Panc1 (cell line): Measurements from ENCODE around the gene MYOT. TPM values are rescaled to one million over a fixed set of nuclear protein-coding genes. Genes with fewer than 3 reads are reported as not detected.

Source experiments
- ATAC-seq: fragments of 200-7000 bp; cut with Tn5 transposase; 2 replicates; pipeline ENCODE4 v1.9.1; 2020; ENCODE audit warnings: mild to moderate bottlenecking, moderate library complexity
- BruUV-seq: library from RNA; stranded (reverse); fragments of 400-500 nt; replicated peaks from 2 replicates; lab custom pipeline; 2021; lab: Mats Ljungman, UMichigan
- CTCF ChIA-PET: fragments of 300-600 bp; sonication (Branson Sonifier 250); formaldehyde crosslinking; loops from one replicate; lab custom pipeline; 2022; ENCODE audit warnings: antibody characterized with exemption; lab: Charles Lee
- POLR2A ChIA-PET: fragments of 300-600 bp; sonication (Branson Sonifier 250); formaldehyde crosslinking; loops from one replicate; lab custom pipeline; 2022; ENCODE audit warnings: antibody characterized with exemption; lab: Charles Lee
- DNase-seq: peaks from one replicate; pipeline ENCODE4 v3.0.0-alpha.2; 2010; ENCODE audit warnings: low read depth, low spot score
- H3K27ac ChIP-seq: 2 replicates; pipeline ENCODE4 v1.5.1; 2011; ENCODE audit warnings: mild to moderate bottlenecking, low read length, inconsistent platforms
- H3K27me3 ChIP-seq: fragments of 200-500 bp; sonication (Bioruptor generic); 2 replicates; pipeline ENCODE4 v1.6.0; 2014; ENCODE audit warnings: low read length, inconsistent platforms; ENCODE audit not compliant: control insufficient read depth, insufficient read depth
- H3K36me3 ChIP-seq: fragments of 200-500 bp; sonication (Bioruptor generic); 2 replicates; pipeline ENCODE4 v1.5.1; 2014; ENCODE audit warnings: inconsistent platforms, mild to moderate bottlenecking, low read length, moderate library complexity; ENCODE audit not compliant: control insufficient read depth, insufficient read depth
- H3K4me1 ChIP-seq: 2 replicates; pipeline ENCODE4 v1.5.1; 2011; ENCODE audit warnings: inconsistent platforms, mild to moderate bottlenecking, low read length, moderate library complexity; ENCODE audit not compliant: control insufficient read depth, insufficient read depth
- H3K4me3 ChIP-seq, 2 experiments: 2 replicates each; pipeline ENCODE4 v1.5.1; 2011 to 2012; ENCODE audit warnings: low read depth in 2 of 2, low read length in 2 of 2, mild to moderate bottlenecking in 2 of 2, inconsistent platforms in 1 of 2, moderate library complexity in 1 of 2
- H3K9me3 ChIP-seq: fragments of 200-500 bp; sonication (Bioruptor generic); 2 replicates; pipeline ENCODE4 v1.5.1; 2014; ENCODE audit warnings: low read depth, mild to moderate bottlenecking, inconsistent platforms, low read length, moderate library complexity; ENCODE audit not compliant: control insufficient read depth, insufficient read depth
- POLR2AphosphoS5 ChIP-seq: IDR thresholded peaks from 2 replicates; pipeline ENCODE4 v1.6.1; 2012; ENCODE audit warnings: mild to moderate bottlenecking, low read depth, low read length, moderate library complexity
- SIN3A ChIP-seq: IDR thresholded peaks from 2 replicates; pipeline ENCODE4 v1.6.1; 2012; ENCODE audit warnings: low read depth, mild to moderate bottlenecking, low read length, moderate library complexity, borderline replicate concordance; ENCODE audit not compliant: insufficient read depth
- TCF7L2 ChIP-seq: IDR thresholded peaks from 2 replicates; pipeline ENCODE4 v1.6.1; 2011; ENCODE audit warnings: mild to moderate bottlenecking, low read depth, low read length, inconsistent platforms
- in situ Hi-C: cut with HindIII; loops from 2 replicates; pipeline ENCODE4 v1.10.0; 2016; ENCODE audit warnings: low sequenced_read_pairs, low pct_unique_long_range_greater_than_20kb
- intact Hi-C: fragments of 100-400 bp; cut with micrococcal nuclease; formaldehyde crosslinking; loops from one replicate; pipeline ENCODE4 v1.10.0; 2022; ENCODE audit not compliant: unreplicated experiment
- total RNA-seq: library from RNA; stranded (reverse); gene quantifications from one replicate; pipeline ENCODE4 v1.2.1, GENCODE V29; 2021; ENCODE audit not compliant: unreplicated experiment
- TF ChIP-seq, protein P1 (sequence below): fragments of 450-650 bp; IDR thresholded peaks from 2 replicates; pipeline ENCODE4 v1.5.1; 2017; ENCODE audit warnings: mild to moderate bottlenecking
- TF ChIP-seq, protein P2 (sequence below), 2 experiments: IDR thresholded peaks; 2 replicates each; pipeline ENCODE4 v1.6.1; 2011 to 2012; ENCODE audit warnings: low read depth in 2 of 2, control low read depth in 1 of 2, low read length in 1 of 2, mild to moderate bottlenecking in 1 of 2, moderate library complexity in 1 of 2; ENCODE audit not compliant: insufficient read depth in 1 of 2

The MYOT gene
- total RNA-seq, 1 experiment from 2014 or later = not detected

DNA sequence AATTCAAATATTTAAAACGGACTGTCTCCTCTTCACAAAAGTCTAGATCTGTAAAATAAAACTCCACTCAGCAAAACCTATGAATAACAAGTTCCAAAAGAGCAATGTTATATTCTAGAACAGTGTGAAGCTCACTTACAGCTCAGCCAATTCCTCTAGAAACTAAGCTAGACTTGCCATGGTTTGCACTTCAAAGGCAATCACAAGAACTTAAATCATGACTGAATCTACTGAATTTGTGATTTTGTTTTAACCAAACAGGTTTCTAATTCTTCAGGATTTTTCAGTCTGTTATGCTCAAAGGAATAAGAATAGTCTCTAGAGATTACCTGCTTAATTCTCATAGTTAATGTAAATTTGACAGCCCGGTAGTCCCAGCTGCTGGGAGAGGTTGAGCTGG, 20.2 kb downstream of the MYOT start:
- H3K27ac ChIP-seq = peak overlapping the region; percentile 97
- no peaks in the 10 kb centered on the region for H3K9me3 ChIP-seq
- in situ Hi-C loops (no loop called here), intact Hi-C loops (no loop called here)
- peaks cover 12% of the 10 kb centered on the region; the same call in 1 of the 2 replicates for H3K4me1 ChIP-seq
- H3K4me3 ChIP-seq = peak overlapping the region in 1 of 2 experiments; percentile 96; a peak in 2 of 4 replicates
- no TSS peak for BruUV-seq
- no peak for TF ChIP-seq POLR2AphosphoS5
- TF ChIP-seq SIN3A = no peak
- TF ChIP-seq, protein P1, sequence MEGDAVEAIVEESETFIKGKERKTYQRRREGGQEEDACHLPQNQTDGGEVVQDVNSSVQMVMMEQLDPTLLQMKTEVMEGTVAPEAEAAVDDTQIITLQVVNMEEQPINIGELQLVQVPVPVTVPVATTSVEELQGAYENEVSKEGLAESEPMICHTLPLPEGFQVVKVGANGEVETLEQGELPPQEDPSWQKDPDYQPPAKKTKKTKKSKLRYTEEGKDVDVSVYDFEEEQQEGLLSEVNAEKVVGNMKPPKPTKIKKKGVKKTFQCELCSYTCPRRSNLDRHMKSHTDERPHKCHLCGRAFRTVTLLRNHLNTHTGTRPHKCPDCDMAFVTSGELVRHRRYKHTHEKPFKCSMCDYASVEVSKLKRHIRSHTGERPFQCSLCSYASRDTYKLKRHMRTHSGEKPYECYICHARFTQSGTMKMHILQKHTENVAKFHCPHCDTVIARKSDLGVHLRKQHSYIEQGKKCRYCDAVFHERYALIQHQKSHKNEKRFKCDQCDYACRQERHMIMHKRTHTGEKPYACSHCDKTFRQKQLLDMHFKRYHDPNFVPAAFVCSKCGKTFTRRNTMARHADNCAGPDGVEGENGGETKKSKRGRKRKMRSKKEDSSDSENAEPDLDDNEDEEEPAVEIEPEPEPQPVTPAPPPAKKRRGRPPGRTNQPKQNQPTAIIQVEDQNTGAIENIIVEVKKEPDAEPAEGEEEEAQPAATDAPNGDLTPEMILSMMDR = no peak
- no peak for TF ChIP-seq TCF7L2
- TF ChIP-seq, protein P2, sequence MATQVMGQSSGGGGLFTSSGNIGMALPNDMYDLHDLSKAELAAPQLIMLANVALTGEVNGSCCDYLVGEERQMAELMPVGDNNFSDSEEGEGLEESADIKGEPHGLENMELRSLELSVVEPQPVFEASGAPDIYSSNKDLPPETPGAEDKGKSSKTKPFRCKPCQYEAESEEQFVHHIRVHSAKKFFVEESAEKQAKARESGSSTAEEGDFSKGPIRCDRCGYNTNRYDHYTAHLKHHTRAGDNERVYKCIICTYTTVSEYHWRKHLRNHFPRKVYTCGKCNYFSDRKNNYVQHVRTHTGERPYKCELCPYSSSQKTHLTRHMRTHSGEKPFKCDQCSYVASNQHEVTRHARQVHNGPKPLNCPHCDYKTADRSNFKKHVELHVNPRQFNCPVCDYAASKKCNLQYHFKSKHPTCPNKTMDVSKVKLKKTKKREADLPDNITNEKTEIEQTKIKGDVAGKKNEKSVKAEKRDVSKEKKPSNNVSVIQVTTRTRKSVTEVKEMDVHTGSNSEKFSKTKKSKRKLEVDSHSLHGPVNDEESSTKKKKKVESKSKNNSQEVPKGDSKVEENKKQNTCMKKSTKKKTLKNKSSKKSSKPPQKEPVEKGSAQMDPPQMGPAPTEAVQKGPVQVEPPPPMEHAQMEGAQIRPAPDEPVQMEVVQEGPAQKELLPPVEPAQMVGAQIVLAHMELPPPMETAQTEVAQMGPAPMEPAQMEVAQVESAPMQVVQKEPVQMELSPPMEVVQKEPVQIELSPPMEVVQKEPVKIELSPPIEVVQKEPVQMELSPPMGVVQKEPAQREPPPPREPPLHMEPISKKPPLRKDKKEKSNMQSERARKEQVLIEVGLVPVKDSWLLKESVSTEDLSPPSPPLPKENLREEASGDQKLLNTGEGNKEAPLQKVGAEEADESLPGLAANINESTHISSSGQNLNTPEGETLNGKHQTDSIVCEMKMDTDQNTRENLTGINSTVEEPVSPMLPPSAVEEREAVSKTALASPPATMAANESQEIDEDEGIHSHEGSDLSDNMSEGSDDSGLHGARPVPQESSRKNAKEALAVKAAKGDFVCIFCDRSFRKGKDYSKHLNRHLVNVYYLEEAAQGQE (IDR thresholded peaks at IDR 0.05; ENCODE audit: insufficient read depth in 1 of 2, low read depth in 2 of 2, low read length in 1 of 2) = no peak
- CTCF ChIA-PET = no interaction called here
- no peaks in the 10 kb centered on the region for H3K36me3 ChIP-seq
- H3K27me3 ChIP-seq = no peaks in the 10 kb centered on the region
- DNase-seq (no peak), ATAC-seq (no peak)
- POLR2A ChIA-PET = no interaction called here

DNA sequence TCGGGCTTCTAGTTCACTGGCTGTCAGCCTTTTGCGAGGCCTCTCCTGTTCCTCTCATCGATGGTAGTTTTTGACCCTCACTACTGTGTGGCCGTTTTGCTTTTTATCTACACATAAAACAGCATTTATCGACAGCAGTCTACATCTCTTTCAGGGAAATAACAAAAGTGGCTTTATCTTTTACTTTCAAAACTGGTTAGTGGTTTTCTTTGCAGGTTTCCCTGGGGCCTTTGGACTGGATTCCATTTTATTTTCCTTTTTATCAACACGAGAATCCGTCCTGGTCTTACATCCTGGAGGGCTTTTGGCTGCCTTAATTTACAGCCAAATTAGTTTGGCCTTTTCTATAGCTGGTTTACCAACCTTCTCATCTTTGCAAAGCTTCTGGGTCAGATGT, 20.8 kb downstream of the MYOT start:
- H3K4me1 ChIP-seq = peaks cover 12% of the 10 kb centered on the region; the same call in 1 of the 2 replicates
- H3K27ac ChIP-seq = peak overlapping the region; percentile 97
- no peak for DNase-seq

More for the DNA sequence above, 20.8 kb downstream of the MYOT start:
- Histone ChIP-seq H3K36me3 (no peaks in the 10 kb centered on the region), H3K4me3 (peak overlapping the region; percentile 77 to 96), H3K9me3 (no peaks in the 10 kb centered on the region), H3K27me3 (no peaks in the 10 kb centered on the region)
- no TSS peak for BruUV-seq
- no peak for ATAC-seq
- ChIA-PET POLR2A (interaction anchor here (1.1 kb wide), 1 partner anchor 11 kb away, joined by 11 read pairs; no protein-coding TSS in a partner anchor), CTCF (interaction anchor here (0.7 to 0.8 kb wide), 2 partner anchors 60 to 110 kb away, joined by 3 to 4 read pairs; no protein-coding TSS in a partner anchor)
- intact Hi-C loops = no loop called here
- TF ChIP-seq, protein P2 (IDR thresholded peaks at IDR 0.05; ENCODE audit: insufficient read depth in 1 of 2, low read depth in 2 of 2, low read length in 1 of 2) = no peak
- TF ChIP-seq, protein P1 = no peak
- TF ChIP-seq TCF7L2 (no peak), POLR2AphosphoS5 (no peak), SIN3A (no peak)
- in situ Hi-C loops = no loop called here
